Esophagus mucosa (tissue), 1 donor: ENCODE data around the gene PIR. TPM values are rescaled to one million over a fixed set of nuclear protein-coding genes. Genes with fewer than 3 reads are reported as not detected.

Source experiments
- ATAC-seq: fragments of 200-7000 bp; cut with Tn5 transposase; one replicate; pipeline ENCODE4 v1.9.1; 2020
- total RNA-seq: library from RNA; stranded (reverse); gene quantifications from one replicate; pipeline ENCODE4 v1.2.4, GENCODE V29; 2023
- donor health status: DM: yes; HTN: yes; CAD: no.

PIR gene
- total RNA-seq, 1 donor from 2014 or later, result 25.5 TPM

DNA sequence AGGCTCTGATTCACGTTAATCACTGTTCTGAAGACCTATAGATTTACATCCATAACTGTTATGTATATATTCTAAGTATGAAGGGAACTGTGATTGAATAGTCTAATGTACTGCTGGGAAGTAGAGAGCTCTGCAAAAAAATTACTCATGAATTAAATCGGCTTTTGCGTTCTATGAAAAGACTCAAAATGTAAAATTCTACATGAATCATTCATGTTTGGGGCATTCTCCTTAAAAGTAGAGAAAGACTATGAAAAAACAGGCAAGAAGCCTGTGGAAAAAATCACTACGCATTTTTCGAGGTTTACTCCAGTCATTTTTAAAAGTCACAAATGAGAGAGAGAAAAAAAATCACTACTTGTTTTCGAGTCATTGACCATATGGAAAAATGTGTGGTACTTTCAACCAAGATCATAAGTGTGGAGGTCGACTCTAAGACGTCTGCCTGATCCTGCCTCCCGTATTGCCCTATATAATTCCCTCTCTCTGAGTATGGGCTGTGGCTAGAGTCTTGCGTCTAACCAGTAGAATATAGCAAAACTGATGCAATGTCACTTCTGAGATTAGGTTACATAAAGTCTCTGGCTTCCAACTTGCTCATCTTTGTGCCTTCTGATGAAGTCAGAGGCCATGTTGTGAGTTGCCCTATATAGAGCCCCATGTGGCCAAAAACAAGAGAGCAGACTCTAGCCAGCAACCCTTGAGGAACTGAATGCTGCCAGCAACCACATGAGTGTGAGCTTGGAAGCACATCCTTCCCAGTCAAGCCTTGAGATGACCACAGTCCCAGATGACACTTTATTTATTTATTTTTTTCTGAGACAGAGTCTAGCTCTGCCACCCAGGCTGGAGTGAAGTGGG lies 76.8 kb downstream of the PIR start:
- no peak for ATAC-seq

DNA sequence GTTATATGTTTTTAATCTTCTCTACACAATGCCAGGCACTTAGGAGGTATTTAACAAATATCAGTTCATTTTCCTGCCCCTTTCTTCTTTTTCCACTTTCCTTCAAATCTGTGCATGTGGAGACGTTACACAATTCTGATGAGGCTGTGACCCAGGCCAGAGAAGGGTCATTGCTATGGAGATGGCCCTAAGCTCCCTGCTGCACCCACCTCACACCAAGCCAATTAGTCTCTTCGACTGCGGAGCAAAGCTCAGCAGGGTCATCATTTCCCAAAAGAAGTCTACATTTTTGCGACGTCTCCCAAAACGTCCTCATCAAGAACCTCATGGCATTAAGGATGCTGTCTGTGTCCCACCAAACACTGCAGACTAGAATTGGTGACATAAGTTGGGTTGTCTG lies 80.0 kb downstream of the PIR start:
- ATAC-seq, result no peak

DNA sequence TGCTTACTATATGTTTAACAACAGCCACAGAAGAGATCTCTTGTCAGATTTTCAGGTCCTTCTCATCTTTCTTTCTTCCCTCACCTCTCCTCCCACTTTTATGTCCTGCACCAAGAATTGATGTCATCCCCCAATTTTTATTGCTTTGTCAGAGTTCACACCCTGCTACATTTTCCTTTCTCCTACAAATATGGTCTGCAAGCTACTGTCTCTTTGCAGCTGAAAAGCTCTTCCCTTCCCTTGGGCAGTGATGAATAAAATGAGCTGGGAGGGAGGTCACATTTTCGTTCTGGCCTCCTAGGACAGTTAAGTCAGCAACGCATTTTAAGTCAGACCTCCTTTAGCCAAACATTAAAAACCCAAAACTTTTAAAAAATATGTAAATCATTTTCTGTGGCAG lies 82.2 kb downstream of the PIR start:
- ATAC-seq, result no peak

DNA sequence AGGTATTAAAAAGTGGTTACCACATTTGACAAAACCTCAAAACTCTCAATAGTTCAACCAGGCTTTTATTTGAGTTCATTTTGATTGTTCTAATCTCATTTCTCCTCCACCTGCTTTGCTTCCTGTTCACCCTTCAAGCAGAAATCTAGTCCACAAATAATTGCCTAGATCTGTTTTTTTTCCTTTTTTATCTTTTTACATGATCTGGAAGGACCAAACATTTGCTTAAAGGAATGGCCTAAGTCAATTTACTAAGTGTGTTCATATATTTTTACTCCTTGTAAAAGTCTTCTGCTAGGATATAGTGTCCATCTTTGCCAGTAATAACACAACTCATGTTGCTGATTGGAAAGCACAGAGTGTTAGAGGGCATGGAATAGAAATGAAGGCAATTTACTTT lies 82.7 kb downstream of the PIR start:
- no peak for ATAC-seq

DNA sequence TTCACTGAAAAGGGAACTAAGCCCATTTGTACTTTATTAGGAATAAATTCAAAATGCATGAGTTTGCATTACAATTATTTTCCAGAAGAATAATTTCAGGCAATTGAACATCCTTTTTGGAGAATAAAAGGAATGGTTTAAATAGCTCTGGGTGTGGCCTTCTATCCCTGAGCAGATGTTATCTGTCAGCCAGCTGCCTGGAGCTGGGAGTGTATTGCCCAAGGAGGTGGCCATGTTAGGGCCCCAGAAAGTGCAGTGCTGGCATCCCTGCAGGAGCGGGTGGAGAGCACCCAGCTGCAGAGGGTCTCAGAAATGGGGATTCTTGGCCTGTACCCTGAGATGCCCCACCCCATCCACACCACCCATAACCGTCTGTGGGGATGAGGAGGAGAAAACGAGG lies 87.3 kb downstream of the PIR start:
- no peak for ATAC-seq

DNA sequence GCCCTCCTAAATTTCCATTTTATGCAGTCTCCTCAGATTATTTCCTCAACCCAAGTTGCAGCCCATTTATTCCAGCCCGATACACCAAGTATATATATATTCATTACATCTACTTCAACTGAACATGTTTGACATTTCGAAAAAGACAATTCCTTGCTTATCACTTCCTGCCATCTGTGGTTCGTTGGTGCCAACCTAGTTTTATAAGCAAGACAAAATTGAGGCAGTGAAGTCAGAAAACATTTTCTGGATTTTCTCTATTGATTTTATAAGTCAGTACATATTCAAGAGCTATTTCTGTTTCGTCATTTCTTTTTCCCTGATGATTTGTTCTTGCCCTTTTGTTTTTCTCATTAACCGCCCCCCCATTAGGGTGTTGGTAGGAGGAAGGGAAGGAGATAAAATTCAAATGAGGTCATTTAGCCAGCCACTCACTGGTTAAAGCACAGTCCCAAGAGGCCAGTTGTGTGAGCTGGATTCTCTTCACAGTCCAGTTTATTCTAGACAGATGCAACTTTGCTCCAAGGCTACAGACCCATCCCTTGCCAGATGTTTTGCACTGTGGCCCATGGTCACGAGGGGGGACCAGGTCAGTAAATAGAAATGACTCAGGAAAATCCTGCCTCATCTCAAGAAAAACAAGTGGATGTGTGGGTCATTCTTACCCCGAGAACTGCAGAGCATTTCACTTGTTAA lies 88.6 kb downstream of the PIR start:
- no peak for ATAC-seq

DNA sequence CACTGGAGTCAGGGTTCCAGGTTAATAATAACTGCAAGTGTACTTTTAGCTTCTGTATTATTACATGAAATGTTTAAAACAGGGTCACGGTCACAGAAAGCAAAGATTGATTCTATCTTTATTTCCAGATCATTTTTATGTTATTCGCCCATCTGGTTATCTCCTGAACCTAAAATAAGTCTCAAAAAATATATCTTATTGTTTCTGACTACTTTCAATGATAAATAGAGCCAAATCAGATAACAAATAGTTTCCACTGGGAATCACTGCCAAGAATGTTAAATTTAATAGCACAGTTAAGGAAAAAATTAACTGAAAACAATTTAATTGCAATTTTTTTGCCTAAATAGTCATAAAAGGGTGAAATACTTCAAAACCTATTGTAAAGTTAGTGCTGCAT lies 91.8 kb downstream of the PIR start:
- ATAC-seq, result no peak

DNA sequence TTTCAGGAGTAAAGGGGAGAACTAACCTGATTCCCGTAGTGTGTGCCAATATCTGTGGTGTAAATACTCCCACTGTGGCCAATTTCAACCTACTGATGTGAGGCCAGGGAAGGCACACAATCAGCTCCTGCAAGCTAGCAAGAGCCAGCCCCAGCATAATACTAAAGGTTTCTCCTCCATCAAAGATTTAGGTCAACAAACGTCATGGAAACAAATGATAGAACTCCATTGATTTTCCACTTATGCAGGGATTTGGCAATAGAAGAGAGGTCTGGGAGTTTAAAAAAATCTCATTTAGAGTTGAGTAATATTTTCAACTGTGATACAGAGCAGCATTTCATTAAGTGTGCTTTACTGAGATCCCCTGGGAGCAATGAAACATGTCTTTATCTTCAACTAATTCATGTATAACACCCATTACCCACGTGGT lies 93.2 kb downstream of the PIR start:
- ATAC-seq, result no peak

DNA sequence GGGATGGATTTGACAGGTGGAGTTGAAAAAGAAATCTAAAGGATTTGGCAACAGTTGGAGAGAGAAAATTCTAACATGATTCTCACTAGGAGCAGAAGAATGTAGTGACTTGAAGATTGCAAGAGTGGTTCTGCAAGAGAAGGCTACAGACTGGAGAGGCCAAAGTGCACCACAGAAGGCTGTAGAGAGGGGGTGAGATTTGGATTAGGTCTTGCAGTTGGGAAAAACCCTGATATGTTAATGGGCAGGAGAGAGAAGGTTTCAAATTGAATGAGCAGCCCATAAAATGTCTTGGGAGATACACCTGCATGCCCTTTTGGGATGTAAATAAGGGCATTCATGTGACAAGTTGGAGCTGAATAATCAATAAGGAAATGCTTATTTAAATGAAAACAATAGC lies 94.3 kb downstream of the PIR start:
- no peak for ATAC-seq

DNA sequence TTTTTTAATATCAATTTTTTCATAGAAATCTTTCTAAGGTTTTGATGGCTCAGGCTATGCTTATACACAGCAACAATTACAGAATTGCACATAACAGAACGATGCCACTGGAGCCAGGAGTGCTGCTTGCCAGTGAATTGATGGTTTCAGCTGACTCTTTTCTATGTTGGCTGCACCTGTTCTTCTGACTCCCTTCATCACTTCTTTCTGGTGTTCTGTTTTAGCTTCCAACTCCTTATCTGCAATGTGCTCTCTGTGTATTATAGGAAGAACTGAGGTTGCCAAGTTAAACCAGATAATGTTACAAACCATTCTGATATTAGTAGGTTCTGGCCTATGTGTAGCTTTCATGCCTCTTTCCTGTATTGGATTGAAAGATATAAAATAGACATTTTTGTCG lies 97.3 kb downstream of the PIR start:
- ATAC-seq, result no peak

DNA sequence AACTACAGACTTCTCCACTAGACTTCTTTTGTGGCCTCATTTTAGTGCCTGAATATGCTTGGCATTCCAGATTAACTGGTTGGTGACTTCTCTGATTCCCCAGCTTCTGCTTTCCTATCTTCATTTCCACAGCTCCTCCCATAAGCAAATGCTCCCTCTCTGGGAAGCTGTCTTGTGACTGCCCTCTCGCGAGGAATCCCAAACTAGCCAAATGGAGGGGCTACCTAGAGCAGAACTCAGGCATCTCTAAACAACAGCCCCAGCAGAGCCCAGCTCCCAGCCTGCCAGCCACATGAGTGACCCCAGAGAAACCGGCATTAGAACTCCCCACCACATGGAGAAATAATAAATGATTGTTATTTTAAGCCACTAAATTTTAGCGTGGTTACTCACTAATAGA lies 101.3 kb downstream of the PIR start:
- no peak for ATAC-seq

DNA sequence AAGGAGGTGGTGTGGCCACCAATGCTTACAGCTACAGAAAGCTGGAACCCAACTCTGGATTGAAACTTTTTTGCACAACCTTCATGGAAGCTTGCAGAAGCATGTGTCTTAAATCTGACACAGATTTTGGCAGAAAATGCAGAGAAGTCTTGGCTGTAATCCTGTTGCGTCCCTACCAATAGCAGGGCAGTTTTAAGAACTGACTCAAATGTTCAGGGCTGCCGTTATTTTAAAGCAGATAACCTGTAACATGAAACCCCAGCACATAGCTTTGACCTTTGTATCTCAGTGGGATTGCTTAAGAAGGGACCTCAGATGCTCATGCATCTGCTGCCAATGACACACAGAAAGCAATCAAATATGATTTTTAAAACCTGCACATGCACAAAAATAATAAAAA lies 108.8 kb downstream of the PIR start, which contains the start of gene VEGFD:
VEGFD (minus strand) TSS at position 110 of the 400 bp plus-strand sequence. CDS start 467 bp downstream, outside the sequence.
- no peak for ATAC-seq

DNA sequence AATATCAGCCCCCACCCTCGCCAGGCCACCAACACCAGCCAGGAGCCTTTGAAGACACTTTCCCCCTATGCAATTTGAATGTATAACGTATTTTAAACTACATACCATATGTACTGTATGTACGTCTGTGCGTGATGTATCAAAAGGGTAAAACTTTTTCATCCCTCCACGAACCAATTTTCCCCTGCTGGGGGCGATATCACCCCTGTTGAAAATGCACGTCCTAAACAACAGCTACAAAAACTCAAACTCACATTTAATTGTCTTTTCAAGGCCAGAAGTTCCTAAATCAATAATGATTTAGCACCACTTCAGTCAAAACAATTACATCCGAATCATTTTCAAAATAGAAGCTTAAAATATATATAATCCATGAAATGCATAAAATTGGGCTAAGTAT lies 110.3 kb downstream of the PIR start:
- ATAC-seq, result no peak

DNA sequence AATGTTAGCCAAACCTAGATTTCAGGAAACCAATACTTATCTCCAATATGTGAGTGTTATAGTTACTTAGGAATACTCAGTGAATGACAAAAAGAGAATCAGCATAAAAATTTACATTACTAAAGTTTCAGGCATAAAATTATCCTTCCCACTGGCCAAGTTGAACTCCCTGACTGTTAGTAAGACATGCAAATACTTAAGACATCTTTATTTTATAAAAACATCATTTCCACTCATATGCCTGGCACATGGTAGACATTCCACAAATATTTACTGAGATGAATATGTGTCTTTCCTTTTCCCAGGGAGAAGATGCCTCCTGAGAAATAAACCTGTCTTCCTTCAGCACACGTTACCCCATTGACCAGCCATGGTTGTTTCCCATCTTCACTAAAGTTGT lies 116.2 kb downstream of the PIR start:
- no peak for ATAC-seq

DNA sequence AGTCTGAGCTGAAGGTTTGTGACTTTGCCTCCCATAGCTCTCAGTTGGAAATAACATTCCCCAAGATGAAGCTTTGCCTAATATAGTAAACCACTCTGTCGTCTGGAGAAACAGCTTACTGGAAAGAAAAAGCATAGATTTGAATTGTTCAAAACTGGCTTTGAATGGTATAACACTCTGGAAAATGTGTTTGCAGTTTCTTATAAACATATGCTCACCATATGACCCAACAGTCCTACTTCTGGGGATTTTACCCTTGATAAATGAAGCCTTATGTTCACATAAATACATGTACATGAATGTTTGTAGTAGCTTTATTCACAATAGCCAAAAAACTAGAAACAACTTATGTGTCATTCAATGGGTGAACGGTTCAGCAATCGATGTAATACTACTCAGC lies 119.2 kb downstream of the PIR start:
- ATAC-seq, result no peak

DNA sequence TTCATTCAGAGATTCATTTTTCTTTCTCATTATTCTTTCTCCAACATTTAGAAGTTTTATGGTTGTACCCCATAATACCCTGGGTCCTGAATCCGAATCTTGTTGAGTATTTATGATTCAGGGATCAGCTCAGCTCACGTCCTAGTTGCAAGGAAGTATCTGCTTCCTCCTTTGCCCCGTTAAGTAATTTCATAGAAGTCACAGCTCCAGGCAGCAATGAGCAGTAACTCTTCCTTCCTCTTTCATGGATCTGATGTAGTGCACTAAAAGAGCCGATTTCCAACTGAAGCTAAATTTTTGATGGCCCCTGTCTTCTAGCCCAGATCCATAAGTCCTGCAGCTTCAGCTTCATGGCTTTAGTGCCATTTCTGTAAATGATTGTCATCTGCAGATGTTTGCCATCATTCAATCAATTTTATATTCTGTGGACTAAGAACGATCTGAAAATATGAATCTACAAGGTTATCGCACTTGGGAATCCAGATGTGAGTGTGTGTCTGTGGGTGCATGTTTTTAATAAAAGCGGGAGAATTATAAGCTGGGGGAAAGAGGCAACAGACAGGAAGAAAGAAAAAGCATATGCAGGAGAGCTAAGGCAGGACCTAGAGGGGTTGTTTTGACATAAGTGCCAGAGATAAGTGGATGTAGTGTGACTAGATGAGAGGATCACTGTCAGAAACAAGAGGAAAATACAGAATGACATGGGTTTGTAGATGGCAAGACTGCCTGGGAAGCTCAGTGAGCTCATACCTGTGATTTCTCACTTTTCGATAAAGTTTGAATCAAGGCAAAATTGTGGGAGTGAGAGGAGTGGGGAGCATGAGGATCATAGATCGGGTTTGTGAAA lies 126.4 kb downstream of the PIR start:
- no peak for ATAC-seq

DNA sequence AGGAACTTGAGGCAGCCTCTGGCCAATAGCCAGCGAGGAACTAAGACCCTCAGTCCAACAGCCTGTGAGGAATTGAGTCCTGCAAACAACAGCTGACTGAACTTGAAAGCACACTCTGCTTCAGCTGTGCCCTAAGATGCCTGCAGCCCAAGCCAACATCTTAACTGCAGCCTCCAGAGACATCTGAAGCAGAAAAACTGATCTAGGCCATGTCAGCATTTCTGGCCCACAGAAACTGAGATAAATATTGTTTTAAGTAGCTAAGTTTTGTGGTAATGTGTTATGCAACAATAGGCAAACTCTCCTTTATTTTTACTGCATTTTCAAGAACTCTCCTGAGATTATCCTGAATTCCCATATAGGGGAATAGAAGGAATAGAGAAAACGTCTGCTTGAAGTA lies 133.4 kb downstream of the PIR start:
- ATAC-seq, result no peak

DNA sequence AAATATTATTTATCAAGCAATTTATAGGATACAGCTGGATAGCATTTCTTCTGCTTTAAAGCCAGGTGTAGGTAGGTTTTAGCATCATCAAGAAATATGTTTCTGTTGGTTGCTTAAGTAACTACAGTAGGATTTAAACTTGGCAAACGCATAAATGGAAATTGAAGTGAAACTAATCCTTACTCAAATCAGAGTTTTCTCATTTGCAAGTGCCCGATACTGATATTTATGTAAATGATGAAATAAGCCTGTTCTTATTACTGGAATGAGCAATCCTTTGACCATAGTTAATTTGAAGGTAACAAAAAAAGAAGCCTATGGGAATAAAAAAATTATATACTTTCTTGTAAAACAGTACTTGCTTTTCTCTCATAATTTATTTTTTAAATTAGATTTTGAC lies 134.6 kb downstream of the PIR start:
- ATAC-seq, result no peak

DNA sequence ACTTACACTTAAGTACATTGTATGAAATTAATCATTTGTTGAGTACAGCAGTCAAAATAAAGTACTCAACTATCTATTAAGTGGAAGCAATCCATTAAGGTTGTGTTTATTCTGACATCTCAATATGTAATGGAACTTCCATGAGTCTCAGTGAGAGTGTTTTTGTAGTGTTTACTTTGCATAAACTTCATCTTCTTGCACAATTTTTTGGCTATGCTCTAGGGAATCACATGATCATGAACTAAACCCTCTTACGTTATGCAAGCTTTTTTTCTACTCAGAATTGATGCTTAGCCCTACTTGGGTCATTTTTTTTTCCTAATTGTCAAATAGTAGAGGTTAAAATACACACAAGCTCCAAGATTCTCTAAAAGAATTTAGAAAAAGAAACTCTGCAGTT lies 136.7 kb downstream of the PIR start:
- no peak for ATAC-seq

DNA sequence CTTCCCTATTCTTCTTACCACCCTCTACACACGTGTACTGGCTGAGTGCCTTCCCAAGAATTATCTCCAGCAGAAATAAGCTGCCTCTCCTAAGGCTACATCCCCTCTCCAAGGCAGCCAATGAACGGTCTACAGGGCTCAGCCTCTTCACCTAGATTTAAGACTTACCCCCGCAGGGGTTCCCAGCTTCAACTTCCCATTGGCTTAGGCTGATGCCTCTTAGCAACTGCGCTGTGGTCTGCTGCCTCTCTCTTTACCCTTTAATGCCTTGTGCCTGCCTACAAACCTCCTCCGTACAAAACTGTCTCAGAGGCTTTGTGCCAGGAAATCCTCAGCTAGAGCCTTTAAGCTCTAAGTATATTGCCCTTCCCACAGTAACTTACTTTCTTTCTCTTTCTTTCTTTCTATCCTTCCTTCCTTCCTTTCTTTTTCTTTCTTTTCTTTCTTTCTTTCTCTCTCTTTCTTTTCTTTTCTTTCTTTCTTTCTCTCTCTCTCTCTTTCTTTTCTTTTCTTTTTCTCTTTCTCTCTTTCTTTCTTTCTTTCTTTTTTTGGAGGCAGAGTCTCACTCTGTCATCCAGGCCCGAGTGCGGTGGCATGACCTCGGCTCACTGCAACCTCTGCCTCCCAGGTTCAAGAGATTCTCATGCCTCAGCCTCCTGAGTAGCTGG lies 142.7 kb downstream of the PIR start:
- no peak for ATAC-seq

DNA sequence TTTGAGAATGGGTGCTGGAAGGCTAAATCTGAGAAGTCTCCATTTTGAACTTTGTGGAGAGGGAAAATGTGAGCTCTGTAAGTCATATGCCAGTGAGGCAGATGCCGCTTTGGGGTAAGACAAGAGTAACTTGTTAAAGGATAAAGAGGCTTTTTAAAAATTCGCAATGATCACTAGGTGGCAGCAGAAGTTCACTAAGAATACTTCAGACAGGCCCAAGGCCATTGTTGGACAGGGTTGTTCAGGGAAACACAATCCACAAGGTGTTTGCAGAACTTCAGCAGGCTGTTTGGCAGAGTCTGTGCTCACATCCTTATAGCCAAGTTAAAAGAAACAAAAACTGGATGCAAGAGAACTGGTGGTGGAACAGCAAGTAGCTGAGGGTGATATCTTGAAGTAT lies 144.1 kb downstream of the PIR start:
- peak; percentile 65 for ATAC-seq

DNA sequence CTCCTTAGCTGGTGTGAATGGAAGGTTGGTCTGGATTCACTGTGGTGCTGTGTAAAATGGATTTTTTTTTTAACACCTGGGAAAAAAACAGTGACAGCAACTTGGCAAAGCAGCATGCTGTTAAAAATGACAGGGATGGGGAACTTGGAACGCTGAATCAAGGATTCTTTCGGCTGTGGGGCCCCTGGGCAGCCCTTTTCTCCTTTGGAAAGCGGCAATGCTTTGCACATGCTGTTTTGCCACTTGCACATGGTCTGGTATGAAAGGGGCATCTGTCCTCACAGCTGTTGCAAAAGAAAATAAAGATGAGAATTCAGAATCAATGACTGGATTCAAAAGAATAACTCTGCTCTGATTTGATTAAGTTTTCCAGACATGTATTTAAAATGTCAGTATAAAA lies 147.2 kb downstream of the PIR start:
- no peak for ATAC-seq

DNA sequence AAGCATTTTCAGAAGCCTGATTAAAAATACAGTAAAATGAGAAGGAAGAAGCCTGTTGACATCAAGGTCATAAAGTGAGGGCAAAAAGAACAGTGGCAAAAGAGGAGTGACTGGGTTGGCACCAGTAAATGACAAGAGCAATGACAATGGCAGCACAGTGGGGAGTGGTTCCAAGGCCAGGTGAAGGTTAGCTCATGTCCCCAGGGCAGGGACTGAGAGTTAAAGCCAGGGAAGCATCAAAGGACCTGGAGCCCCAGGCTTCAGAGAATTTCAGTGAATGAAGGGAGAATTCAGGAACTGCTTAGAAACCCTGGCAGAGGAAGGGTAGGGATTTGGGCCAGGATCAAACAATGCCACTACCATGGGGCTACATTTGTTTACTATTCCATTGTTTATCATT lies 149.0 kb downstream of the PIR start:
- ATAC-seq, result no peak
